ENCODE data around the gene LPCAT2. TPM values are rescaled to one million over a fixed set of nuclear protein-coding genes. Genes with fewer than 3 reads are reported as not detected.

Gene LPCAT2
- total RNA-seq, 1 donor from 2014 or later: 15.8 TPM

DNA sequence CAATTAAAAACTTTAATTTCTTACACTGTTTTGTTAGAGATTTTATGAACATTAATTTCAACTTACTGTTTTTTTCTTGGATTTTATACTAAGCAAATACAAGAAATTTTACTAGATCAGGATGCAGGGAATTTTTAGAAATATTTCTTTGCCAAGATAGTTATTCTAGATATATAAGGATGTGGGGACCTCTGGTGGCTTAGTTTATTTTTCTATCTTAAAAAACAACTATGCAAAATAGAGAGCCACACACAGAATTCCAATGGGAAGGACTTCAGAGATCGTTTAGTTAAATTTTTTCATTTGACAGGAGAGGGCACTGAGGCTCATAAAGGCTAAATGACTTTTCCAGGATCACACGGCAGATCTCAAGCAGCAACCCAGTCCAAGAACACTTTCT is 34.6 kb downstream of the LPCAT2 start:
- no peak for DNase-seq (ENCODE audit: low spot score)

DNA sequence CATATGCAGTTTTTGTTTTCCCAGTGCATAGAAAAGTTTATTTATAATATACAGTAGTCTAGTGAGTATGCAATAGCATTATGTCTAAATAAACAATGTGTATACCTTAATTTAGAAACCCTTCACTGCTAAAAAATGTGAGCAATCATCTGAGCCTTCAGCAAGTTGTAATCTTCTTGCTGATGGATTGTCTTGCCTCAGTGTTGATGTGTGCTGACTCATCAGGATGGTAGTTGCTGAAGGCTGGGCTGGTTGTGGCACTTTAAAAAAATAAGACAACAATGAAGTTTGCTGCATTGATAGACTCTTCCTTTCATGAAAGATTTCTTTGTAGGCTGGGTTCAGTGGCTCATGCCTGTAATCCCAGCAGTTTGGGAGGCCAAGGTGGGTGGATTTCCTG is 43.7 kb downstream of the LPCAT2 start:
- no peak for DNase-seq (ENCODE audit: low spot score)

DNA sequence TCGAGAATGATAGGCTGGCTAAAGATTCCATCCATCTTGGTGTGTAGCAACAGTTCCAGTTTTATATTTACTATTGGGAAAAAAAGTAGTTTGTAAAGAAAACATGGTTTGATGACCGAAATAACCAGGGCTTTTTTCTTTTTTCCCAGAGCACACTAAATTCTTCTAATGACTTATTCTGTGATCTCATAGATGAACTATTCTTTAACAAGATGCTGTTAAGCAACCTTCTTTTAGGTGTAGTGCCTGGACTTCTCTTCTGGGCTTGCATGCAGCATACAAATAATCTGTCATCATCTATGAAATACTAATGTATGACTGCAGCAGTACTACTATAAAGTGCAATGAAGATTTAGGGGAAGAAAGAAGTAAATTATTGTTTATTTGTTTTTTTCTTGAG is 46.6 kb downstream of the LPCAT2 start:
- no peak for DNase-seq (ENCODE audit: low spot score)

DNA sequence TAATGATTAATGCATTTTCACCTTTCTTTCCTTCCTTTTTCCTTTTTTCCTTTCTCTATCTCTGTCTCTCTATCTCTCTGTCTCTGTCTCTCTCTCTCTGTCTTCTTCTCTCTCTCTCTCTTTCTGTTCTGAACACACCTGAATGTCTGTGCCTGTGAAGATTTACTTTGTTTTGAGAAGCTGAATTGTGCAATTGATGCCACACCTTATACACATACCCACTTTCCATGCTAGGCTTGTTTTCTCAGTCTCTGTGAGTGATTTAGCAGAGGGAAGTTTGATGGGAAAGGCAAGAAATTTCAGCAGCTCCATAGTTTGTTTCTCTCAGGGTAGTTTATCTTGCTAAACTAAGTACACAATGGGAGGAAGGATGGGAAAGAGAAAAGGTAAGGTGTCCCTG is 48.3 kb downstream of the LPCAT2 start:
- DNase-seq (ENCODE audit: low spot score): no peak

DNA sequence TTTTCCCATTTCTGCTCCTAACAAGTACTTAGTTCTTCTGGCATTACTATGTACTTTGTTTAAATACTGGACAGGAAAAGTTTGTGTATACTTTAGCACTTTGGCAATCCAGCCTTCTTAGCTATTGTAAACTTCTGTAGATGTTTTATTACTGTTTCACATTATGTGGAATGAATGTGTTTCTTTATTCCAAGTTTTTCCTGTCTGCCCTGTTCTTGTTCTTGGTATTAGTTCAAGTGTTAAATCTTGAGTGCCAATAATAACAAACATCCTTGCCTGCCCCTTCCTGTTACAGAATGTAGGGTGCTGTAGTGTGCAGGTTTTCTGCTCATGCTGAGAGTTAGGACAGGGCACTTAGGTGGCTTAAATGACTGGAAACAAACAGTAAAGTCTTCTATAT is 50.4 kb downstream of the LPCAT2 start:
- DNase-seq (ENCODE audit: low spot score): no peak

DNA sequence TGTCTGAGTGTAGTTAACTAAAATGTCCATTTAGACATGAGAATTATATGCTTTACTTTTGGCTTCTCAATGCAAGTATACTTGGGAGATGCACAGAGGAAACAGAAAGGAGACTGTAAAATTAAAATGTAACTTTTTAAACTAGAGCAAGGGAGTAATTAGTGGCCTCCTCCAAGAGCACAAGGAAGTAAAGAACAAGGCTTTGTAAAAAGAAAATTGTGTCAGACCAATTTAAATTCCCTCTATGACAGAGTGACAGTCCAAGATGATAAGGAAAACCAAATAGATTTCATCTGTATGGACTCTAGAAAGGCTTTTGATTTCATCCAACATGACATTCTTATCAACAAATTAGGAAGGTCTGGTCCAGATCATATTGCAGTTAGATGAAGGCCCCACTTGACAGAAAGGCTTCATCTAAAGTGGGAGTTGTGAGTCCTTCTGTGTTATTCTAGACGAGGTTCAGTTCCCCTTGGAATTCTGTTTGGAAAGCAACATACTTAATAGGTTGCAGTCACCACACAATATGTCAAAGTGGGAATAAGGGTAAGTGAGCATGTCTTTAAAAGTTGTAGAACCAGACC is 51.2 kb downstream of the LPCAT2 start:
- DNase-seq (ENCODE audit: low spot score): no peak

DNA sequence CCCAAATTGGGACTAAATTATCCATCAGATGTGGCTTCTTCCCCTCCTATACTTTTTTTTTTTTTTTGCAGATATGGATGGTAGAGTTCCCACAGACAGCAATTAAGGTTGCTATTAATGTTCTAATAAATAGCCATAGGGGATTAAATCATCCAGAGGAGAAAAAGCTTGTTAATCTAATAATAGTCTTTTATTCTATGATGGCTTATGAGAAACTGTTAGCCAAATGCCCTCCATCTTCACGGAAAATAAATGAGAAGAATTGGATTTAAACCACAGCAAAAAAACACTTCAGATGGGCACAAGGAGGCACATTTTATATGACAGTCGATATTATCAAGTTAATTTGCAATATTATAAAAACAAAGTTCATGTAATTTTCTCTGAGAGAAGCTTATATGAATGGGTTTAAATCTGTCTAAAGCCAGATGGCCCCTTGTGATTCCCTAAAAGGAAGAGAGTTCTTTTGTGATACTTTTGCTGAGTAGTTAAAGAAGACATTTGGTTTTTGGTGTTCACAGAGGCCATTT is 52.5 kb downstream of the LPCAT2 start:
- no peak for DNase-seq (ENCODE audit: low spot score)

DNA sequence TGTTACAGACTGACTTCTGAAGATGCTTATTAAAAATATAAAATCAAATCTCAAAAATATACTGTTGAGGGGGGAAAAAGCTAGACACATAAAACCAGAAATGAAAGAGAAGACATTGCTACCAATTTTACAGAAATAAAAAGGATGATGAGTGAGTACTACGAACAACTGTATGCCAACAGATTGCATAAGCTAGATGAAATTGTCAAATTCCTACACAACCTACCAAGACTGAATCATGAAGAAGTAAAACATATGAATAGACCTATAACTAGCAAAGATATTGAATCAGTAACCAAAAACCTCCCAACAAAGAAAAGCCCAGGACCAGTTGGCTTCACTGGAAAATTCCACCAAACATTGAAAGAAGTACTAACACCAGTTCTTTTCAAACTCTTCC is 54.1 kb downstream of the LPCAT2 start:
- no peak for DNase-seq (ENCODE audit: low spot score)

DNA sequence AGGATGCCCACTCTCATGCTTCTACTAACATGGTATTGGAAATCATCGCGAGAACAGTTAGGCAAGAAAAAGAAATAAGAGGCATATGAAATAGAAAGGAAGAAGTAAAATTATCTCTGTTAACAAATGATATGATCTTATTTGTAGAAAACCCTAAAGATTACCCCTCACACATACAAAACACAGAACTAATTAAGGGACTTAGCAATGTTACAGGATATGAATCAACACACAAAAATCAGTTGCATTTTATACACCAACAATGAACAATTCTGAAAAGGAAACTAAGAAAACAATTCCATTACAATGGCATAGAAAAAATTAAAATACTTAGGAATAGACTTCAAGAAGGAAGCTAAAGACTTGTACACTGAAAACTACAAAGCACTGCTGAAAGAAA is 54.9 kb downstream of the LPCAT2 start:
- no peak for DNase-seq (ENCODE audit: low spot score)

DNA sequence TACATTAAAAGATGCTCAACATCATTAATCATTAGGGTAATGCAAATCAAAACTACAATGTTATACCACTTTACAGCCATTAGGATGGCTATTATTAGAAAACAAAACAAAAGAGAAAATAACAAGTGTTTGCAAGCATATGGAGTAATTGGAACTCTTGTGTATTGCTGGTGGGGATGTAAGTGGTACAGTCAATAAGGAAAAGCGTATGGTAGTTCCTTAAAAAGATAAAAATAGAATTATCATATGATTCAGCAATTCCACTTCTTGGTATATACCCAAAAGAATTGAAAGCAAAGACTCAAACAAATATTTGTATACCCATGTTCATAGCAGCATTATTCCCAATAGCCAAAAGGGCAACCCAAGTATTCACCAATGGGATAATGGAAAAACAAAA is 56.2 kb downstream of the LPCAT2 start:
- no peak for DNase-seq (ENCODE audit: low spot score)

DNA sequence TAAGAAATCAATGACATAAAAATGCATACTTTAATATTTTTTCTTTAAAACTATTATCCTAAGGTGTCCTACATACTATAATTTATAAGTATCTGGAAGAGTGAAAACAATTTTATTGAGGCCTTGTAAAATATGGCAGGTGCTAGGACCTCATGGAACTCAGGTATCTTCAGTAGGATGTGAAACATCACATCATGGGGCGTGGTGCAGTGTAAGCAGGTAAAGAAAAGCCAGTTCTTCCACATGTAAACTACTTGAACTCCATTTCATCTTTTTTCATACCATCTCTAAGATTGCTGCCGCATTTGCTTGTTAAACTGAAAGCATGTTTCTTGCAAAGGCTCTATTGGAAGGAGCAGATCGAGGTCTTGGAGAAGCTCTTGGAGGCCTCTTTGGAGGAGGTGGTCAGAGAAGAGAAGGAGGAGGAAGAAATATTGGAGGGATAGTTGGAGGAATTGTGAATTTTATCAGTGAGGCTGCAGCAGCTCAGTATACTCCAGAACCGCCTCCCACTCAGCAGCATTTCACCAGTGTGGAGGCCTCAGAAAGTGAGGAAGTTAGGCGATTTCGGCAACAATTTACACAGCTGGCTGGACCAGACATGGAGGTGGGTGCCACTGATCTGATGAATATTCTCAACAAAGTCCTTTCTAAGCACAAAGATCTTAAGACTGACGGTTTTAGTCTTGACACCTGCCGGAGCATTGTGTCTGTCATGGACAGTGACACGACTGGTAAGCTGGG is 57.7 kb downstream of the LPCAT2 start, which contains the start of gene CAPNS2:
CAPNS2 (plus strand) TSS at position 253 of the 744 bp plus-strand sequence; CDS start at position 326, 73 bp downstream.
- no peak for DNase-seq (ENCODE audit: low spot score)

DNA sequence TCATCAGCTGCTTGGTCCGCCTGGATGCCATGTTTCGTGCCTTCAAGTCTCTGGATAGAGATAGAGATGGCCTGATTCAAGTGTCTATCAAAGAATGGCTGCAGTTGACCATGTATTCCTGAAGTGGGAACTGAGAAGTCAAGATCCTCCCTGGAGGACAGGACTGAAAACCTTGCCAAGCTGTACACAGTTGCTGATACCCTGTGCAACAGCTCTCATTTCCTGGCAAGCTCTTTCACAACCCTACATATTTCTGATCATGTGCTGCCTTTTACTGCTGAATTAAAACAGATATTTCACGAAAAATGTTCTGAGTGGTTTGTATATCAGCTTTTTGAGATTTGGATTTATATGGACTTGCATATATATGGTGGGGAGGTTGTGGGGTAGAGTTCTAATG is 58.5 kb downstream of the LPCAT2 start:
- DNase-seq (ENCODE audit: low spot score): no peak

DNA sequence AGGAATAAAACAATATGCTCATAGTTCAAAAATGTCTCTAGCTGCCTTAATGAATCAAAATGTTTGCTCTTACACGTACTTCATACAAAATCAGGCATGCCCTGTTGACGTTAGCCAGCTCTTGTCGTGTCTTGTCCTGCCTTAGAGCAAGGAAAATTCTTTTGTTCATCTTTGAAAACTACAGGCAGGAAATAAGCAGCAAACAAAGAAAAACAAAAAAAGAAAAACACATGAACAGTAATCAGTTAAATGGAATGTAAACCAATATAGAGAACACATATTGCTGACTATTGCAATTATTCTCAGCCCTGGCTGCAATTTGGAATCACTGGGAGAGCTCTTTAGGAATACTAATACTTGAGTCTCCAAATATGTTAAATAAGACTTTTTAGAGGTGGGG is 59.3 kb downstream of the LPCAT2 start:
- no peak for DNase-seq (ENCODE audit: low spot score)

DNA sequence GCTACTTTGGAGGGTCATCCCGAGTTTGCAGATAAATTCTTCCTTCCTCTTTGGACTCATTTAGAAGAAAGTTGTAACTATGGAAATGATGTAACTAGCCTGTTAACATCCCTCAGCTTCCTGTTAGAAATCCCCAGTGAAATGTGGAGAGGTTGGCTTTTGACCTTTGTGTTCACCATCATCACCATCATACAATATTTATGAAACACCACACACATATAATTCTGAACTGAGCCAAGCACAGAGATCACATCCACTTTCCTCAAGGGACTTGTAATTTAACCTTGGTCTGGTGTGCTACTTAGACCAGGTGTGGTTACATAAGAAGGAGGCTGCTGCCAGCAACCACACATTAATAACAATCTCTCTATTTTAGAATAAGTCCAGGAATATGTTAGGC is 60.2 kb downstream of the LPCAT2 start:
- no peak for DNase-seq (ENCODE audit: low spot score)

DNA sequence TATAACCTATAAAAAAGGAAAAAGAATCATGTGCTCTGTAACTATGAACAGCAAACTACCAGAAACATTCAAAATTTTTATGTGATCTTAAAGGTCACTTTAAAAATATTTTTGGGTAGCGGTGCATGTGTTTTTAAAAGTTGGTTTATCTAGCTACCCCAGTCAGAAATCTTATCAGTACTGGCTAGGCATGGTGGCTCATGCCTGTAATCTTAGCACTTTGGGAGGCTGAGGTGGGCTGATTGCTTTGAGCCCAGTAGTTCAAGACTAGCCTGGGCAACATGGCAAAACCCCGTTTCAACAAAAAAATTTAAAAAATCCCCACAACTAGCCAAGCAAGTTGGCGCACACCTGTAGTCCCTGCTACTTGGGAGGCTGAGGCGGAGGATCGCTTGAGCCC is 61.3 kb downstream of the LPCAT2 start:
- DNase-seq (ENCODE audit: low spot score): no peak

DNA sequence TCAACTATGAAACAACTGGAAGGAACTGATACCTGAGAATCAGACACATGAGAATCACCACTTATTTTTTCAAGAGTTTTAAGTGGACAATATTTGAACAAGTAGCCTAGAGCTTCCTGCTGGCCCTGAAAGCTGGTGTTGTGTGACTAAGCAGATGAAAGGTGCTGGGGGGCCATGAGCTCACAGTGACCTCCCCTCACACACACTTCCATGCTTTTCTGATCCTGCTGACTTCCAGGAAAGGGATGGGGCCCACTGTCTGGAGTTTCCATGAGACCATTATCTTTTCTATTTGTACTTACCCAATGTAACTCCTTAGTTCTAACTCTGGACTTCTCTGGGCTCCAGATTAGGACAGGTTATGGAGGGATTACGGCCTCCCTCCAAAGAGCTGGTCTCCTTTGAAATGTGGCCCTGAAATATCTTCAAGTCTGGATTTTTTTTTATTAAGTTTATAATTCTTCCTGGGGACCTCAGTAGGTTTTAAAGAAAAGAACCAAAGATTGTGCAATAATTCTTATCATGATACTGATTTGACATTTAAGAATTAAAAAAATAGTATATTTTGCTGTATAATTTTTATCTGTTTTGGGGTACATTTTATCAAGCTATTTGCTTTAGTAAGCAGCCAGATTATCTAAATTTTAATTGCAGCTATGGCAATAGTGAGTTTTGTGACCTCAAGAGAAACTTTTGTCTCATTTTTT is 62.5 kb downstream of the LPCAT2 start:
- no peak for DNase-seq (ENCODE audit: low spot score)

DNA sequence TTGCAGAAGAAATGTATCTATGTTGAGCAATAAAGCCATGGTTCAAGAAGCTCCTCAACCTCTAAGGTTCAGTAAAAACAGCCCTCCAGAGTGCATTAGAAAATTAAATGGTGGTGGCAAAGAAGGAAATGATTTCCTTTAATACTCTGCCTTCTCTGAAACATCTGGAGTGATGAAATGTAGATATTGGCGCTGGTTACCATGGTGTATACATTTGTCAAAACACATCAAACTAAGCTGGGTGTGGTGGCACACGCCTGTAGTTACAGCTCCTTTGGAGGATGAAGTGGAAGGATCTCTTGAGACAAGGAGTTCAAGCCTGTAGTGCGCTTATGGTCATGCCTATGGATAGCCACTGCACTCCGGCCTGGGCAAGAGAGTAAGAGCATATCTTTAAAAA is 63.6 kb downstream of the LPCAT2 start:
- no peak for DNase-seq (ENCODE audit: low spot score)

DNA sequence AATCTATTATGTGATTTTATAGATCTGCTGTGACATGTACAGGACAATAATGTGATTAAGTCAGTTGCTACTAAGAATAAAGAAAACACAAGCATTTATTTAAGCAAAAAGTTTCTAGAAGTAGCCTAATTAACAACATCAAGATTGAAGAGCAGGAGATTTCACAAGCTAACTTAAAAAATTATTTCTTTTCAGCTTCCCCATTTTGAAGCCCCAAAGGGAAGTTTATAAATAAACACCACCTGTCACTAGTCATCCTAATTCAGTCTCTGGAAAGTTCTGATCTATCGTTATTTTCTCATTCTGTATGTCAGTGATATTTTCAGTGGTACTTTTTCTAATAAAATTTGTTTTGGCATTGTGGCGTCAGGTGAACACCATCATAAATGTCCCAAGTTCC is 65.9 kb downstream of the LPCAT2 start:
- no peak for DNase-seq (ENCODE audit: low spot score)

DNA sequence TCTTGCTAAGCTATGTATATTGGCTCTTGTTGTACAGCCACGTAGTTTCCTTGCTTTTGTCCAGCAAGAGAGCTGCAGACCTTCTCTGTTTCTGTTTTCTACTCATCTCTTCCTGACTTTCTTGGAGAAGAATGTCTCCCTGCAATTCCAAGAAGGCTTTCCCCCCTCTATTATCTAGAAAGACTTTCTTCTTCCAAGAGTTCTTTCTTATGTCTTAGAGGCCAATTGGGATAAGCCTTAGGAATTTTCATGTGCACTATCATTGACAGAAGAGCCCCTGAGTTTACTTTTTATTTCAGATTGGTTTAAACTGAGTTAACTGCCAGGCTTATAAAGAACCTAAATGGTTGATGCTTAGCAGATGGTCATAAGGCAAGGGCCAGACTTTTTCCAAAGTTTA is 66.6 kb downstream of the LPCAT2 start:
- no peak for DNase-seq (ENCODE audit: low spot score)

DNA sequence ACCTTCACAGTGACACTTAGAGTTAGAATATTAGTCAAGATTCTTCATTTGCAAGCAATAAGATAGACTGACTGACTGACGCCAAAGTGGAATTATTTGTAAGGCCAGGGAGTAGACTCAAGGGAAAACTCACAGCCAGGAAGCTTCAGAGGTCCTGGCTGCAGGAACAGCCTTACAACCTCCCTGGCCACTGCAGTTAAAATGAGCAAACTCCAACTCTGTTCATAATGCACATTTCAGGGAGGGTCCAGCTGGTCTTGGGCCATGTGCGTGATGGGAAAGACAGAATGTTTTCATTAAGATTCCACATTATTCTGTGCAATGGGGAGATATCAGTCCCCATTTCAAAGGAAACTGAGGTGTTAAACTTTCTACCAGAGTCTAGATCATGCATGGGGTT is 67.5 kb downstream of the LPCAT2 start:
- no peak for DNase-seq (ENCODE audit: low spot score)

DNA sequence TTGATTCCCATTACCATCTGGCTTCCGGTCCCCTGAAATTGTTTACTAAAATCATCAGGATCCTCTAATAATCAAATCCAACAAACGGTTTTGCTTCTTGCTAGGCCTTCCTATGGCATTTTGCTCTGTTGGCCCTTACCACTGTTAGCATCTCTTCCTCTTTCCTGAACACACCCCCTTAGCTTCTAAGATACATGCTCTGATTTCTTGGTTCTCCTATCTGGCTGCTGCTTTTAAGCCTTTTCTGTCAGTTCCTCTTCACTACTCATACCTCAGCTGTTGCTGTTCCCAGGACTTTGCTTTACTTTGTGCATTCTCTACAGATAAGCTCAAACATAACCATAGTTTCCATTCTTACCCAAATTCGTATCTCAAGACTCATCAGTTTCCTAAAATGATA is 69.0 kb downstream of the LPCAT2 start:
- no peak for DNase-seq (ENCODE audit: low spot score)

DNA sequence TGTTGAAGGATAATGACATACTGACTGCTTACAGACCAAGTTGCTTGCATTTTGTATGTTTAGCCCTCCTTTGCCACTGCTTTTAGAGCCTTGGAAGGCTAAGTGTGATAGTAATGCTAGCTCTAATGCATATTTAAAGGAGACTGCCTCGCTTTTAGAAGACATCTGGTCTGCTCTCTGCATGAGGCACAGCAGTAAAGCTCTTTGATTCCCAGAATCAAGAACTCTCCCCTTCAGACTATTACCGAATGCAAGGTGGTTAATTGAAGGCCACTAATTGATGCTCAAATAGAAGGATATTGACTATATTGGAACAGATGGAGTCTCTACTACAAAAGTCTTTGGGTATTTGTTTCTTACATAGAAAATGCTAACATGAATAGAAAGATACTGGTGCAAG is 76.8 kb downstream of the LPCAT2 start:
- no peak for DNase-seq (ENCODE audit: low spot score)

DNA sequence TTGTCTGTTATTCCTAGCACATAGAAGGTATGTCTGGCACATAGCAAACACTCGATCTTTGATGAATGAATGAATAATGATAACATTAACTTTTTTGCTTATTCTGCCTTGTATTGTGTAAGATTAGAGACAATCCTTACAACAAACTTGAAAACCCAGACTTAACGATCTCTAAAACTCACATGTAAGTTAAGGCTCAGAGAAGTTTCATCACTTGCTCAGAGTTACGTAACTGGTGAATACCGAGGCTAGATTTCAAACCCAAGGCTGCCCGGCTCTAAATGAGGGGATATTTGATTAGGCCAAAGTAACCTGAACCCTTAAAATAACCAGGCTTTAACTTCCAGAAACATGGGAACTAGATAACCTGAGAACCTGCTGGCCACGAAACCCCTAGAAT is 79.9 kb downstream of the LPCAT2 start:
- no peak for DNase-seq (ENCODE audit: low spot score)
